OCI-LY3 (cell line): ENCODE measurements around the gene RPS6KB2.
"Not testable (repeated sequence)": the region's sequence is repeated elsewhere in the genome, so short reads cannot be mapped to it uniquely, and the experiment has no call there.

Source experiments
- H2AFZ ChIP-seq: fragments of 200-600, 300-600 bp; shearing (Covaris generic); 2 replicates; pipeline ENCODE4 v1.6.0; 2014; ENCODE audit warnings: antibody characterized with exemption, low read depth, low read length
- H3K27ac ChIP-seq: fragments of 200-600, 300-600 bp; sonication (generic); 2 replicates; pipeline ENCODE4 v1.5.1; 2014; ENCODE audit warnings: mild to moderate bottlenecking, low read length, moderate library complexity, mixed read lengths
- H3K27me3 ChIP-seq: fragments of 200-600, 300-600 bp; sonication (generic); 2 replicates; pipeline ENCODE4 v1.6.1; 2014; ENCODE audit warnings: low read depth, low read length, mixed read lengths
- H3K36me3 ChIP-seq: fragments of 200-600, 300-600 bp; sonication (generic); replicated peaks from 2 replicates; pipeline ENCODE3; 2014; ENCODE audit warnings: low read depth, low read length, mixed read lengths
- H3K4me1 ChIP-seq: fragments of 300-600, 200-600 bp; sonication (generic); 2 replicates; pipeline ENCODE4 v1.6.1; 2014; ENCODE audit warnings: low read length, mixed read lengths
- H3K4me2 ChIP-seq: fragments of 200-600, 300-600 bp; sonication (generic); 2 replicates; pipeline ENCODE4 v1.6.1; 2014; ENCODE audit warnings: low read length, mixed read lengths
- H3K4me3 ChIP-seq: fragments of 300-600, 200-600 bp; sonication (generic); 2 replicates; pipeline ENCODE4 v1.5.1; 2014; ENCODE audit warnings: antibody characterized with exemption, mild to moderate bottlenecking, low read length, moderate library complexity
- H3K79me2 ChIP-seq: fragments of 300-600, 200-600 bp; shearing (Covaris generic); 2 replicates; pipeline ENCODE4 v1.6.1; 2014; ENCODE audit warnings: mild to moderate bottlenecking, low read length, mixed read lengths
- H3K9ac ChIP-seq: fragments of 300-600, 200-600 bp; shearing (Covaris generic); 2 replicates; pipeline ENCODE4 v1.6.0; 2014; ENCODE audit warnings: mild to moderate bottlenecking, low read length, moderate library complexity
- H3K9me3 ChIP-seq: fragments of 200-600, 300-600 bp; shearing (Covaris generic); 2 replicates; pipeline ENCODE4 v1.6.1; 2014; ENCODE audit warnings: low read length, mixed read lengths; ENCODE audit not compliant: insufficient read depth
- H4K20me1 ChIP-seq: fragments of 200-600, 300-600 bp; sonication (generic); 2 replicates; pipeline ENCODE4 v1.6.1; 2016; ENCODE audit warnings: low read length, mixed read lengths; ENCODE audit not compliant: insufficient read depth
- EZH2phosphoT487 ChIP-seq: fragments of 200-600 bp; shearing (Covaris generic); IDR thresholded peaks from 2 replicates; pipeline ENCODE4 v1.6.1; 2018; ENCODE audit warnings: antibody characterized with exemption, mixed run types, low read depth
- TF ChIP-seq, protein P1 (sequence below): fragments of 200-600, 300-600 bp; sonication (generic); IDR thresholded peaks from 2 replicates; pipeline ENCODE4 v1.5.1; 2014; ENCODE audit warnings: antibody characterized with exemption, low read length, low read depth

The RPS6KB2 gene

DNA sequence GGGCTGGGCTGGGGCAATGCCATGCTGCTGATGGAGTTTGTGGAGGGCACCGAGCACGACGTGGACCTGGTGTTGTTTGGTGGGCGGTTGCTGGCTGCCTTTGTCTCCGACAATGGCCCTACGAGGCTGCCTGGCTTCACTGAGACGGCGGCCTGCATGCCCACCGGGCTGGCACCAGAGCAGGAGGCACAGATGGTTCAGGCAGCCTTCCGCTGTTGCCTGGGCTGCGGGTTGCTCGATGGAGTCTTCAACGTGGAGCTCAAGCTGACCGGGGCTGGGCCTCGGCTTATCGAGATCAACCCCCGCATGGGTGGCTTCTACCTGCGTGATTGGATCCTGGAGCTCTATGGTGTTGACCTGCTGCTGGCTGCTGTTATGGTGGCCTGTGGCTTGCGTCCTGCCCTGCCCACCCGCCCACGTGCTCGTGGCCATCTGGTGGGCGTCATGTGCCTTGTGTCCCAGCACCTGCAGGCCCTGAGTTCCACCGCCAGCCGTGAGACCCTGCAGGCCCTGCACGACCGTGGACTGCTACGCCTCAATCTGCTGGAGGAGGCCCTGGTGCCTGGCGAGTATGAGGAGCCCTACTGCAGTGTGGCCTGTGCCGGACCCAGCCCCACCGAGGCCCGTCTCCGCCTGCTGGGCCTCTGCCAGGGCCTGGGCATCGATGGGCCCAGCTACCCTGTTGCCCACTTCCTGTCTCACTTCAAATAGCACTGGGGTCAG, 4.2 kb upstream of the RPS6KB2 start:
- Histone ChIP-seq H3K79me2 (peaks cover 7% of the 10 kb centered on the region), H3K36me3 (no peaks in the 10 kb centered on the region), H3K9ac (no peak overlapping the region), H2AFZ (no peak overlapping the region), H3K4me2 (no peak overlapping the region), H3K4me3 (no peak overlapping the region), H3K9me3 (no peaks in the 10 kb centered on the region), H3K4me1 (peaks cover 22% of the 10 kb centered on the region), H3K27ac (no peak overlapping the region), H3K27me3 (peaks cover 11% of the 10 kb centered on the region), H4K20me1 (no peaks in the 10 kb centered on the region)
- no peak for TF ChIP-seq EZH2phosphoT487
- TF ChIP-seq, protein P1, sequence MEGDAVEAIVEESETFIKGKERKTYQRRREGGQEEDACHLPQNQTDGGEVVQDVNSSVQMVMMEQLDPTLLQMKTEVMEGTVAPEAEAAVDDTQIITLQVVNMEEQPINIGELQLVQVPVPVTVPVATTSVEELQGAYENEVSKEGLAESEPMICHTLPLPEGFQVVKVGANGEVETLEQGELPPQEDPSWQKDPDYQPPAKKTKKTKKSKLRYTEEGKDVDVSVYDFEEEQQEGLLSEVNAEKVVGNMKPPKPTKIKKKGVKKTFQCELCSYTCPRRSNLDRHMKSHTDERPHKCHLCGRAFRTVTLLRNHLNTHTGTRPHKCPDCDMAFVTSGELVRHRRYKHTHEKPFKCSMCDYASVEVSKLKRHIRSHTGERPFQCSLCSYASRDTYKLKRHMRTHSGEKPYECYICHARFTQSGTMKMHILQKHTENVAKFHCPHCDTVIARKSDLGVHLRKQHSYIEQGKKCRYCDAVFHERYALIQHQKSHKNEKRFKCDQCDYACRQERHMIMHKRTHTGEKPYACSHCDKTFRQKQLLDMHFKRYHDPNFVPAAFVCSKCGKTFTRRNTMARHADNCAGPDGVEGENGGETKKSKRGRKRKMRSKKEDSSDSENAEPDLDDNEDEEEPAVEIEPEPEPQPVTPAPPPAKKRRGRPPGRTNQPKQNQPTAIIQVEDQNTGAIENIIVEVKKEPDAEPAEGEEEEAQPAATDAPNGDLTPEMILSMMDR: no peak

DNA sequence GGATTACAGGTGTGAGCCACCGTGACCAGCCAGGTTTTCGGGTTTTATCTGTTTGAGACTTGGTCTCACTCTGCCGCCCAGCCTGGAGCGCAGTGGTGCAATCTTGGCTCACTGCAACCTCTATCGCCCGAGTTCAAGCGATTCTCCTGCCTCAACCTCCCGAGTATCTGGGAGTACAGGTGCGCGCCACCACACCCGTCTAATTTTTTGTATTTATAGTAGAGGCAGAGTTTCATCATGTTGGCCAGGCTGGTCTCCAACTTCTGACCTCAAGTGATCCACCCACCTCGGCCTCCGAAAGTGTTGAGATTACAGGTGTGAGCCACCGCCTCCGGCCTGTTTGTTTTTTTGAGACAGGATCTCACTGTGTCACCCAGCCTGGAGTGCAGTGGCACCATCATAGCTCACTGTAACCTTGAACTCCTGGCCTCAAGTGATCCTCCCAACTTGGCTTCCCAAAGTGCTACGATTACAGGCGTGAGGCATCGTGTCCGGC, 882 bp upstream of the RPS6KB2 start:
- H3K9ac ChIP-seq: peak overlapping the region; percentile 87
- peaks cover 12% of the 10 kb centered on the region for H3K4me1 ChIP-seq
- H3K4me3 ChIP-seq: peak overlapping the region; percentile 86
- peaks cover 18% of the 10 kb centered on the region for H3K79me2 ChIP-seq
- H4K20me1 ChIP-seq, H3K27me3 ChIP-seq, H3K36me3 ChIP-seq, H3K9me3 ChIP-seq: not testable (repeated sequence)
- H3K27ac ChIP-seq: peak overlapping the region; percentile 44
- peak overlapping the region; percentile 85 for H2AFZ ChIP-seq
- peak overlapping the region; percentile 80 for H3K4me2 ChIP-seq

DNA sequence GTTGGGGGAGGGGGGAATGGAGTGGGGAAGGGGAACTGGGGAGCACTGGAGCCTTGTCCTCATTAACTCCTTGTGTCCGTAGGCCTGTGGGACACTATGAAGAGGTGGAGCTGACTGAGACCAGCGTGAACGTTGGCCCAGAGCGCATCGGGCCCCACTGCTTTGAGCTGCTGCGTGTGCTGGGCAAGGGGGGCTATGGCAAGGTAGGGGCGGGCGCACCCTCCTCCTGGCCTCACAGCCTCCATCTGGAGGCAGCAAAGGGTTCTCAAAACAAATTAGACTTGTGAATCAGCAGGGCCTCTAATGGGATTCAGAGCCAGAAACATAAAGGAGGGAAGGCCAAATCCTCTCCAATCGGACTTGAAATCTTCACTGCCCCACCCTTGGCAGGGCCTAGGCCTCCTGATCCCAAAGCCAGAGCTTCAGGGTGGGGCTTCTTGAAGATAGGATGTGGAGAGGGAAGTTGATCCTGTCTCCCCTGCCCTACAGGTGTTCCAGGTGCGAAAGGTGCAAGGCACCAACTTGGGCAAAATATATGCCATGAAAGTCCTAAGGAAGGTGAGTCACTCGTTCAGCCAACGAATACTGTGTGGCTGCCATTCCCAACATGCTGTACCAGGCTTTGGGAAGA, 859 bp downstream of the RPS6KB2 start:
- Histone ChIP-seq H3K9ac (peak overlapping the region; percentile 87), H3K79me2 (peaks cover 19% of the 10 kb centered on the region), H3K27me3 (no peaks in the 10 kb centered on the region), H3K9me3 (no peaks in the 10 kb centered on the region), H3K4me3 (peak overlapping the region; percentile 86), H3K4me2 (peak overlapping the region; percentile 82), H2AFZ (no peak overlapping the region), H4K20me1 (no peaks in the 10 kb centered on the region), H3K4me1 (peaks cover 22% of the 10 kb centered on the region), H3K27ac (peak overlapping the region; percentile 47), H3K36me3 (peaks cover 18% of the 10 kb centered on the region)
- no peak for TF ChIP-seq EZH2phosphoT487
- TF ChIP-seq, protein P1: no peak

DNA sequence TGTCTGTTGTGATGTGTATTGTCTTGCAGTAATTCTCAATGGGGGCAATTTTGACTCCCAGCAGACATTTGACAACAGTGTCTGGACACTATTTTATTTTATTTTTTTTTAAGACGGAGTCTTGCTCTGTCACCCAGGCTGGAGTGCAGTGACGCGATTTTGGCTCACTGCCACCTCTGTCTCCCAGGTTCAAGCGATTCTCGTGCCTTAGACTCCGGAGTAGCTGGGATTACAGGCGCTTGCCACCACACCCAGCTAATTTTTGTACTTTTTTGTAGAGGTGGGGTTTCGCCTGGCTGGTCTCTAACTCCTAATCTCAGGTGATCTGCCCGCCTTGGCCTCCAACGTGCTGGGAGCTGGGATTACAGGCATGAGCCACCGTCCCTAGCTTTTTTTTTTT, 1.4 kb downstream of the RPS6KB2 start:
- Histone ChIP-seq H3K4me1 (peaks cover 27% of the 10 kb centered on the region), H3K27ac (no peak overlapping the region), H3K4me2 (peak overlapping the region; percentile 82), H3K9me3 (no peaks in the 10 kb centered on the region), H3K9ac (no peak overlapping the region), H3K27me3 (no peaks in the 10 kb centered on the region), H2AFZ (no peak overlapping the region), H3K4me3 (no peak overlapping the region), H3K36me3 (peaks cover 24% of the 10 kb centered on the region), H3K79me2 (peaks cover 25% of the 10 kb centered on the region), H4K20me1 (no peaks in the 10 kb centered on the region)
- TF ChIP-seq, protein P1: no peak
- TF ChIP-seq EZH2phosphoT487: no peak
